Ishikawa (cell line): ENCODE measurements around the gene FOXI1.

Source experiments
- EP300 ChIP-seq: IDR thresholded peaks from 2 replicates; pipeline ENCODE4 v1.6.1; 2012; ENCODE audit warnings: borderline replicate concordance
- USF1 ChIP-seq: IDR thresholded peaks from 2 replicates; pipeline ENCODE4 v1.6.1; 2012
- TF ChIP-seq, protein P1 (sequence below): IDR thresholded peaks from 2 replicates; pipeline ENCODE4 v1.6.1; 2012; ENCODE audit warnings: low read depth, mild to moderate bottlenecking

GRCh38 chr5:170131235-170131634 lies 25.5 kb downstream of the FOXI1 start:
- TF ChIP-seq EP300 (no peak), USF1 (no peak)
- TF ChIP-seq, protein P1, sequence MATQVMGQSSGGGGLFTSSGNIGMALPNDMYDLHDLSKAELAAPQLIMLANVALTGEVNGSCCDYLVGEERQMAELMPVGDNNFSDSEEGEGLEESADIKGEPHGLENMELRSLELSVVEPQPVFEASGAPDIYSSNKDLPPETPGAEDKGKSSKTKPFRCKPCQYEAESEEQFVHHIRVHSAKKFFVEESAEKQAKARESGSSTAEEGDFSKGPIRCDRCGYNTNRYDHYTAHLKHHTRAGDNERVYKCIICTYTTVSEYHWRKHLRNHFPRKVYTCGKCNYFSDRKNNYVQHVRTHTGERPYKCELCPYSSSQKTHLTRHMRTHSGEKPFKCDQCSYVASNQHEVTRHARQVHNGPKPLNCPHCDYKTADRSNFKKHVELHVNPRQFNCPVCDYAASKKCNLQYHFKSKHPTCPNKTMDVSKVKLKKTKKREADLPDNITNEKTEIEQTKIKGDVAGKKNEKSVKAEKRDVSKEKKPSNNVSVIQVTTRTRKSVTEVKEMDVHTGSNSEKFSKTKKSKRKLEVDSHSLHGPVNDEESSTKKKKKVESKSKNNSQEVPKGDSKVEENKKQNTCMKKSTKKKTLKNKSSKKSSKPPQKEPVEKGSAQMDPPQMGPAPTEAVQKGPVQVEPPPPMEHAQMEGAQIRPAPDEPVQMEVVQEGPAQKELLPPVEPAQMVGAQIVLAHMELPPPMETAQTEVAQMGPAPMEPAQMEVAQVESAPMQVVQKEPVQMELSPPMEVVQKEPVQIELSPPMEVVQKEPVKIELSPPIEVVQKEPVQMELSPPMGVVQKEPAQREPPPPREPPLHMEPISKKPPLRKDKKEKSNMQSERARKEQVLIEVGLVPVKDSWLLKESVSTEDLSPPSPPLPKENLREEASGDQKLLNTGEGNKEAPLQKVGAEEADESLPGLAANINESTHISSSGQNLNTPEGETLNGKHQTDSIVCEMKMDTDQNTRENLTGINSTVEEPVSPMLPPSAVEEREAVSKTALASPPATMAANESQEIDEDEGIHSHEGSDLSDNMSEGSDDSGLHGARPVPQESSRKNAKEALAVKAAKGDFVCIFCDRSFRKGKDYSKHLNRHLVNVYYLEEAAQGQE: no peak
